PC-3 (cell line): ENCODE data around the gene PRC1. TPM values are rescaled to one million over a fixed set of nuclear protein-coding genes. Genes with fewer than 3 reads are reported as not detected.

ENCODE experiments used
- ATAC-seq: fragments of 200-7000 bp; cut with Tn5 transposase; 2 replicates; pipeline ENCODE4 v1.9.1; 2020; ENCODE audit warnings: mild to moderate bottlenecking, moderate library complexity
- BruUV-seq: library from RNA; stranded (reverse); fragments of 400-500 nt; replicated peaks from 2 replicates; lab custom pipeline; 2021; lab: Mats Ljungman, UMichigan
- CTCF ChIA-PET: fragments of 300-600 bp; sonication (Branson Sonifier 250); formaldehyde crosslinking; loops from one replicate; lab custom pipeline; 2022; ENCODE audit warnings: antibody characterized with exemption; lab: Charles Lee
- POLR2A ChIA-PET: fragments of 300-600 bp; sonication (Branson Sonifier 250); formaldehyde crosslinking; loops from one replicate; lab custom pipeline; 2022; ENCODE audit warnings: antibody characterized with exemption; ENCODE audit not compliant: unreplicated experiment; lab: Charles Lee
- DNase-seq: peaks from one replicate; pipeline ENCODE4 v3.0.0-alpha.2; 2015
- H2AFZ ChIP-seq: fragments of 300-600 bp; sonication (generic); 2 replicates; pipeline ENCODE4 v1.6.0; 2016; ENCODE audit warnings: antibody characterized with exemption, low read length
- H3F3A ChIP-seq: fragments of 300-600 bp; sonication (generic); one replicate; pipeline ENCODE4 v1.6.0; 2017; ENCODE audit warnings: antibody characterized with exemption, low read length, control low read depth, mild to moderate bottlenecking; ENCODE audit not compliant: unreplicated experiment
- H3K27ac ChIP-seq: fragments of 300-600 bp; sonication (generic); 2 replicates; pipeline ENCODE4 v1.5.1; 2016; ENCODE audit warnings: mild to moderate bottlenecking, low read length
- H3K27me3 ChIP-seq: fragments of 300-600 bp; sonication (generic); 2 replicates; pipeline ENCODE4 v1.6.1; 2016; ENCODE audit warnings: low read length, mixed read lengths
- H3K36me3 ChIP-seq: fragments of 300-600 bp; sonication (generic); 2 replicates; pipeline ENCODE4 v1.6.1; 2016; ENCODE audit warnings: low read depth, mixed run types, low read length, mixed read lengths
- H3K4me1 ChIP-seq: fragments of 300-600 bp; sonication (generic); 2 replicates; pipeline ENCODE4 v1.5.1; 2016; ENCODE audit warnings: low read length; ENCODE audit not compliant: insufficient read depth
- H3K4me2 ChIP-seq: fragments of 300-600 bp; sonication (generic); 2 replicates; pipeline ENCODE4 v1.6.0; 2016; ENCODE audit warnings: low read length
- H3K4me3 ChIP-seq: fragments of 300-600 bp; sonication (generic); 2 replicates; pipeline ENCODE4 v1.5.1; 2016; ENCODE audit warnings: mild to moderate bottlenecking, low read length, mixed read lengths
- H3K79me2 ChIP-seq: fragments of 300-600 bp; sonication (generic); 2 replicates; pipeline ENCODE4 v1.6.1; 2017; ENCODE audit warnings: low read length, mixed read lengths
- H3K9ac ChIP-seq: fragments of 300-600 bp; sonication (generic); 2 replicates; pipeline ENCODE4 v1.6.0; 2016; ENCODE audit warnings: mild to moderate bottlenecking, low read length
- H3K9me2 ChIP-seq: fragments of 300-600 bp; sonication (generic); replicated peaks from 2 replicates; pipeline ENCODE4 v1.6.1; 2016; ENCODE audit warnings: mixed run types, low read length, mixed read lengths
- H3K9me3 ChIP-seq: fragments of 300-600 bp; sonication (generic); 2 replicates; pipeline ENCODE4 v1.6.1; 2016; ENCODE audit warnings: low read length, mixed read lengths
- H4K20me1 ChIP-seq: fragments of 300-600 bp; sonication (generic); 2 replicates; pipeline ENCODE4 v1.6.1; 2016; ENCODE audit warnings: low read length, mixed read lengths
- EZH2 ChIP-seq: fragments of 300-600 bp; sonication (generic); IDR thresholded peaks from one replicate; pipeline ENCODE4 v1.6.1; 2017; ENCODE audit warnings: antibody characterized with exemption, mild to moderate bottlenecking, low read length; ENCODE audit not compliant: unreplicated experiment
- EZH2phosphoT487 ChIP-seq: fragments of 300-600 bp; sonication (generic); IDR thresholded peaks from 2 replicates; pipeline ENCODE4 v1.6.1; 2018; ENCODE audit warnings: mild to moderate bottlenecking, antibody characterized with exemption, low read length, borderline replicate concordance
- intact Hi-C: fragments of 100-400 bp; cut with micrococcal nuclease; formaldehyde crosslinking; loops from 2 replicates; pipeline ENCODE4 v1.9.0; 2023
- total RNA-seq: library from RNA; depleted of rRNA; stranded (reverse); fragments of >200 nt; gene quantifications from 2 replicates; pipeline ENCODE4 v1.2.3, GENCODE V29; 2014
- TF ChIP-seq, protein P1 (sequence below): fragments of 300-600 bp; sonication (generic); conservative IDR thresholded peaks from 2 replicates; pipeline ENCODE4 v1.5.1; 2017; ENCODE audit warnings: antibody characterized with exemption, low read depth, mild to moderate bottlenecking, low read length

Gene PRC1
- total RNA-seq, 1 experiment from 2014 or later, result 236 TPM

DNA sequence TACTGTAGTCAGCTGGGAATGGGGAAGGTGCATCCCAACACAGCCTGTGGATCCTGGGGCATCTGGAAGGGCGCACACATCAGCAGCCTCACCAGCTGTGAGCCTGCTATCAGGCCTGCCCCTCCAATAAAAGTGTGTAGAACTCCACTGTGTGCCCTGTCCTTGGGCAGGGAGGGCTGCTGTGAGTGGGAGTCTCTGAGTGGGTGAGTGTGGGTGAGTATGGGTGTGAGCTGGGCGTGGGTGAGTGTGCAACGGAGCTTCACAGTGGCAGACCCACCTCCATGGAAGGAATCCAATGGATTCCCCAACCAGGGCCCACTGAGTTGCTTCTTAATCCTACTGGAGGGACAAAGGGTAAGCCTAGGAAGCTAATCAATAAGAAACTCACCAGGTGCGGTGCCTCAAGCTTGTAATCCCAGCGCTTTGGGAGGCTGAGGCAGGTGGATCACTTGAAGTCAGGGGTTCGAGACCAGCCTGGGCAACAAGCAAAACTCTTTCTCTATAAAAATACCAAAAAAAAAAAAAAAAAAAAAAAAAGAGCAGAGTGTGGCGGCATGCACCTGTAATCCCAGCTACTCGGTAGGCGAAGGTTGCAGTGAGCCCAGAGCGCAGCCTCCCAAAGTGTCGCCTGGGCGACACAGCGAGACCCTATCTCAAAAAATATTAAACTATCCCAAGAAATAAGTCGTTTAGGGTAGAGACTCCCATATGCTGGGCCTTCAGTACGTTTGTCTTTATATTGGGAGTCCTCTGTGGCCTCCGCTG is 40.2 kb downstream of the PRC1 start:
- Histone ChIP-seq H3K9me3 (no peaks in the 10 kb centered on the region), H3K9ac (no peak overlapping the region), H3K4me3 (no peak overlapping the region), H3K79me2 (peaks cover 10% of the 10 kb centered on the region), H3K4me2 (no peak overlapping the region), H3K4me1 (peaks cover 29% of the 10 kb centered on the region), H4K20me1 (no peaks in the 10 kb centered on the region), H3F3A (no peaks in the 10 kb centered on the region), H3K36me3 (peaks cover 16% of the 10 kb centered on the region), H3K9me2 (no peaks in the 10 kb centered on the region), H3K27me3 (no peaks in the 10 kb centered on the region), H2AFZ (0 out of 2 replicates have a peak overlapping the region, but pooled peaks have one; percentile 91), H3K27ac (no peak overlapping the region)
- DNase-seq (no peak), ATAC-seq (no peak)
- CTCF ChIA-PET, result no interaction called here
- no TSS peak for BruUV-seq
- POLR2A ChIA-PET, result no interaction called here
- intact Hi-C loops, result no loop called here
- no peak for TF ChIP-seq EZH2phosphoT487
- TF ChIP-seq, protein P1, sequence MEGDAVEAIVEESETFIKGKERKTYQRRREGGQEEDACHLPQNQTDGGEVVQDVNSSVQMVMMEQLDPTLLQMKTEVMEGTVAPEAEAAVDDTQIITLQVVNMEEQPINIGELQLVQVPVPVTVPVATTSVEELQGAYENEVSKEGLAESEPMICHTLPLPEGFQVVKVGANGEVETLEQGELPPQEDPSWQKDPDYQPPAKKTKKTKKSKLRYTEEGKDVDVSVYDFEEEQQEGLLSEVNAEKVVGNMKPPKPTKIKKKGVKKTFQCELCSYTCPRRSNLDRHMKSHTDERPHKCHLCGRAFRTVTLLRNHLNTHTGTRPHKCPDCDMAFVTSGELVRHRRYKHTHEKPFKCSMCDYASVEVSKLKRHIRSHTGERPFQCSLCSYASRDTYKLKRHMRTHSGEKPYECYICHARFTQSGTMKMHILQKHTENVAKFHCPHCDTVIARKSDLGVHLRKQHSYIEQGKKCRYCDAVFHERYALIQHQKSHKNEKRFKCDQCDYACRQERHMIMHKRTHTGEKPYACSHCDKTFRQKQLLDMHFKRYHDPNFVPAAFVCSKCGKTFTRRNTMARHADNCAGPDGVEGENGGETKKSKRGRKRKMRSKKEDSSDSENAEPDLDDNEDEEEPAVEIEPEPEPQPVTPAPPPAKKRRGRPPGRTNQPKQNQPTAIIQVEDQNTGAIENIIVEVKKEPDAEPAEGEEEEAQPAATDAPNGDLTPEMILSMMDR, result no peak
- no peak for TF ChIP-seq EZH2

DNA sequence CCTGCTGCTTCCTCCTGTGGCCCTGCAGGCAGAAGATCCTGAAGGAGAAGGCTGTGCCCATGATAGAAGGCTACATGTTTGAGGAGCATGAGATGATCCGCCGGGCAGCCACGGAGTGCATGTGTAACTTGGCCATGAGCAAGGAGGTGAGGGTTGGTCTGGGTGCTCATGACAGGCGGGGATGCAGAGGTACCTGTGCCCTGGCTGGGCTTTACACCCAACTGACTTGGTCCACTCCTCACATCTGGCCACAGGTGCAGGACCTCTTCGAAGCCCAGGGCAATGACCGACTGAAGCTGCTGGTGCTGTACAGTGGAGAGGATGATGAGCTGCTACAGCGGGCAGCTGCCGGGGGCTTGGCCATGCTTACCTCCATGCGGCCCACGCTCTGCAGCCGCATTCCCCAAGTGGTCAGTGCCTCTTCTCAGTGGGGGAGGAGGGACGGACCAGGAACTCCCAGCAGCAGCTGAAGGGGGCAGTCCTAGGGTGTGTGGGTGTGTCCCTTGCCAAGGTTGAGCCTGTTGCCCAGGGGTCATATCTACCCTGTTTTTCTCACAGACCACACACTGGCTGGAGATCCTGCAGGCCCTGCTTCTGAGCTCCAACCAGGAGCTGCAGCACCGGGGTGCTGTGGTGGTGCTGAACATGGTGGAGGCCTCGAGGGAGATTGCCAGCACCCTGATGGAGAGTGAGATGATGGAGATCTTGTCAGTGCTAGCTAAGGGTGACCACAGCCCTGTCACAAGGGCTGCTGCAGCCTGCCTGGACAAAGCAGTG is 41.2 kb downstream of the PRC1 start:
- intact Hi-C loops, result no loop called here
- ChIA-PET POLR2A (no interaction called here), CTCF (no interaction called here)
- H2AFZ ChIP-seq, result no peak overlapping the region
- peaks cover 31% of the 10 kb centered on the region for H3K4me1 ChIP-seq
- ATAC-seq (no peak), DNase-seq (no peak)
- TF ChIP-seq EZH2phosphoT487 (no peak), EZH2 (no peak)
- TF ChIP-seq, protein P1, result no peak
- peaks cover 20% of the 10 kb centered on the region for H3K36me3 ChIP-seq
- H3K27me3 ChIP-seq, result no peaks in the 10 kb centered on the region
- H4K20me1 ChIP-seq, result no peaks in the 10 kb centered on the region
- no peak overlapping the region for H3K4me2 ChIP-seq
- H3F3A ChIP-seq, result no peaks in the 10 kb centered on the region
- H3K9me3 ChIP-seq, result no peaks in the 10 kb centered on the region
- H3K4me3 ChIP-seq, result no peak overlapping the region
- H3K9ac ChIP-seq, result no peak overlapping the region
- peaks cover 9% of the 10 kb centered on the region for H3K79me2 ChIP-seq
- BruUV-seq, result no TSS peak
- H3K27ac ChIP-seq, result no peak overlapping the region
- no peaks in the 10 kb centered on the region for H3K9me2 ChIP-seq

DNA sequence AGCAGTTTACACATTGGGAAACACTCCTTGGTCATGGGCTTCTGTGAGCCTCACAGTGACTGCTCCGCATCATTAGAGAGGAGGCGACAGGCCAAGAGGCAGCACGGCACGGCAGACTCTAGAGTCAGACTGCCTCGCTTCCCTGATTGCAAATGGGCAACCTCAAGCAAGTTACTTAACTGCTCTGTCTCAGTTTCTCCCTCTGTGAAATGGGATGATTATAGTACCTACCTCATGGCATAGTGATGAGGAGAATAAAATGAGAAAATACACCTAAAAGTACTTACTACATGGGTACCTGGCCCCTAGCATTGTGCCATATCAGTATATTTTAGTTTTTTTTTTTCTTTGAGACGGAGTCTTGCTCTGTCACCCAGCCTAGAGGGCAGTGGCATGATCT is 43.7 kb downstream of the PRC1 start:
- intact Hi-C loops, result no loop called here

More for the DNA sequence above, 43.7 kb downstream of the PRC1 start:
- Histone ChIP-seq H4K20me1 (no peaks in the 10 kb centered on the region), H3F3A (no peaks in the 10 kb centered on the region), H3K27me3 (no peaks in the 10 kb centered on the region), H3K4me3 (no peak overlapping the region), H3K4me1 (peaks cover 15% of the 10 kb centered on the region), H3K79me2 (no peaks in the 10 kb centered on the region), H2AFZ (no peak overlapping the region), H3K9me3 (no peaks in the 10 kb centered on the region), H3K9me2 (no peaks in the 10 kb centered on the region), H3K9ac (no peak overlapping the region), H3K36me3 (peaks cover 31% of the 10 kb centered on the region), H3K4me2 (no peak overlapping the region), H3K27ac (no peak overlapping the region)
- no TSS peak for BruUV-seq
- TF ChIP-seq EZH2phosphoT487 (no peak), EZH2 (no peak)
- TF ChIP-seq, protein P1, result no peak
- POLR2A ChIA-PET, result no interaction called here
- CTCF ChIA-PET, result no interaction called here
- ATAC-seq (no peak), DNase-seq (no peak)
